Lower leg skin (tissue), 3 donors: ENCODE results near the gene MAGI2.

ENCODE experiments used
- POLR2A ChIP-seq, 2 donors: fragments of 450-650 bp; IDR thresholded peaks; one replicate each; pipeline ENCODE4 v1.6.1; 2016 to 2017; ENCODE audit warnings: antibody characterized with exemption in 2 of 2, mild to moderate bottlenecking in 1 of 2, moderate library complexity in 1 of 2
- TF ChIP-seq, protein P1 (sequence below), 3 donors: fragments of 450-650 bp; IDR thresholded peaks; one replicate each; pipeline ENCODE4 v1.5.1; 2016; ENCODE audit warnings: antibody characterized with exemption in 3 of 3, mild to moderate bottlenecking in 3 of 3, moderate library complexity in 2 of 3

DNA sequence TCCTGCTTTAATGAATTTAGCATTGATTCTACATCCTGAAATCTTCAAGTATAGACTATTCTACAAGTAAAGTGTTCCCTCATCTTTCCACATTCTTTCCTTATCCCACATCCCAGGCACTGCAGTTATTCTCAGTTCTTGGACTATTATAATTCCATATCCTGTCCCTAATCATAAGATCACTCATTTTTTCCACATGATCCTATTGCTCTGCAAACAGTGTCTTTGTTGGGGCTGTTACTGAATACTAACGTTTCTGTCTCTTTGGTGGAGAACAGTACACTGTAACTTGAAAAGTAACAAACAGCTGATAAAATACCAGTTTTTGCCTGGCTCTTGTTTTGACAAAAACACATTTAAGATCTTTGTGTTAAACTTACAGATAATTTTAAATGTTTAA is 769.9 kb downstream of the MAGI2 start:
- TF ChIP-seq POLR2A (IDR thresholded peaks at IDR 0.05) = no peak
- TF ChIP-seq, protein P1, sequence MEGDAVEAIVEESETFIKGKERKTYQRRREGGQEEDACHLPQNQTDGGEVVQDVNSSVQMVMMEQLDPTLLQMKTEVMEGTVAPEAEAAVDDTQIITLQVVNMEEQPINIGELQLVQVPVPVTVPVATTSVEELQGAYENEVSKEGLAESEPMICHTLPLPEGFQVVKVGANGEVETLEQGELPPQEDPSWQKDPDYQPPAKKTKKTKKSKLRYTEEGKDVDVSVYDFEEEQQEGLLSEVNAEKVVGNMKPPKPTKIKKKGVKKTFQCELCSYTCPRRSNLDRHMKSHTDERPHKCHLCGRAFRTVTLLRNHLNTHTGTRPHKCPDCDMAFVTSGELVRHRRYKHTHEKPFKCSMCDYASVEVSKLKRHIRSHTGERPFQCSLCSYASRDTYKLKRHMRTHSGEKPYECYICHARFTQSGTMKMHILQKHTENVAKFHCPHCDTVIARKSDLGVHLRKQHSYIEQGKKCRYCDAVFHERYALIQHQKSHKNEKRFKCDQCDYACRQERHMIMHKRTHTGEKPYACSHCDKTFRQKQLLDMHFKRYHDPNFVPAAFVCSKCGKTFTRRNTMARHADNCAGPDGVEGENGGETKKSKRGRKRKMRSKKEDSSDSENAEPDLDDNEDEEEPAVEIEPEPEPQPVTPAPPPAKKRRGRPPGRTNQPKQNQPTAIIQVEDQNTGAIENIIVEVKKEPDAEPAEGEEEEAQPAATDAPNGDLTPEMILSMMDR (IDR thresholded peaks at IDR 0.05) = no peak
